GM19023 (cell line): ENCODE results near the gene NSDHL.
"Not testable (repeated sequence)": the region's sequence is repeated elsewhere in the genome, so short reads cannot be mapped to it uniquely, and the experiment has no call there.

Experiments
- ATAC-seq: cut with Tn5 transposase; IDR thresholded peaks from one replicate; pipeline ENCODE4 v1.9.1; 2021; ENCODE audit warnings: mild to moderate bottlenecking, moderate library complexity; ENCODE audit not compliant: unreplicated experiment

Gene NSDHL

DNA sequence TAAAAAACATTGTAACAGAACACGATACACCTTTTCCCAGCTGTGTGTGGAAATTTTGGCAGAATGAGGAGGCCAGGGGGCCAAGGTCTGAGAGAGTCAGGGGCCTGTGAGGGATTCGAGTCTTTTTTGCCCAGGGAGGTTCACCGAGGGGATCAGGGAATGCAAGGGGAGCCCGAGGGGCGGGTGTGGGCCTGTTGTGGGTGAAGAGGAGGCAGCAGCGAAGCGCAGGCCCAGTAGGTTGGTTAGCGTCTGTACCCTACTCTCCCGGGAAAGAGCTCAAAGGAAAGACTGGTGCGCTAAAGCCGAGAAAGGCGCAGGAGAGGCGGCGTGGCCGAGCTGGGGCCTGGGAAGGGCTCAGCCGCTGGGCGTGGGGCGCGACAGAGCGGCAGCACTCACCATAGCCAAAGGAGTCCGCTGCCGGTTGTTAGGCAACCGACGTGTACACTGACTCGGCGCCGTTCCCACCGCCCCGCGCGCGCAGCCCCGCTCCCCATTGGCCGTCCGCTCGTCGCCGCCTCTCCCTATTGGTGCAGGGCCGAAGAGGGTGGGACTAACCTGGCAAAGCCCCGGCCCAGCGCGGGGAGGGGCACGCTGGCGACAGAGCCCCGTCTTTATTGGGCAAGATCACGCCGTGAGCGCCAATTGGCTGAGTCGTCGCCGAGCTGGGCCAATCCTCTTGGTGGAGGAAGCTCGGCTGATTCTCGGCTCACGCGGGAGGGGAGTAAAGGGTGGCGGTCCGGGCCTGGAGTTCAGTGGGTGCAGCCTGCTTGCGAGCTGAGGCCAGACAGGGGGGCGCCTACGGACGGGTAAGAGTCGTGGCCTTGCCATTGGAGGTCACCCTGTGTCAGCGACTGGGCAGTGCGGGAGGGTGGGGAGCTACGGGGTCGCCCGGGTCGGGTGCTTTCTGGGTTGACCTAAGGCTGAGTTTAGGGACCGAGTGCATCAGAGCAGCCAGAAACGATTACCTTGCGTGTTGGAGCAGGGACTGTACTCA is at the start of gene NSDHL, which contains the start of gene CETN2:
TSS of gene NSDHL (plus strand) at position 752 of the 994 bp plus-strand sequence. CDS start 15,262 bp downstream, outside the sequence.
TSS of gene CETN2 (minus strand) at position 446 of the 994 bp plus-strand sequence. CDS start at position 399, 47 bp downstream.
- ATAC-seq: peak; percentile 99

DNA sequence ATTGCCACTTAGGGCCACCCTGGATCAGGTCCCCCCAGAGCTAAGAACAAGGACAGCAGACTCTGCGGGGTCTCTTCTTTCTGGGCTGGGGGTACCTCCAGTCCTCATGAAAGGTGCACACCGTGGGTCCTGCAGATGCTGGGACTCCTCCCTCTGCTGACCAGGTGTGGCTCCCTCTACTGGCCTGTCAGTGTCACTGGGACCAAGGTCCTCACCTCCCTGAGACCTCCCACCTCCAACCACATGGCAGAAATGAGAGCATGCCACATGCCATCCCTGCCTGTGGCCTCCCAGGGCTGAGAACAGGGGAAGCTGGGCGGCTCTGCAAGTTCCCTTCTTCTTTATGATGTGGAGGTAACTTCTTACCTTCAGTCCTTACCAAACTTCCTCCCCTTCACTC is 43.8 kb upstream of the NSDHL start:
- ATAC-seq: peak; percentile 90

DNA sequence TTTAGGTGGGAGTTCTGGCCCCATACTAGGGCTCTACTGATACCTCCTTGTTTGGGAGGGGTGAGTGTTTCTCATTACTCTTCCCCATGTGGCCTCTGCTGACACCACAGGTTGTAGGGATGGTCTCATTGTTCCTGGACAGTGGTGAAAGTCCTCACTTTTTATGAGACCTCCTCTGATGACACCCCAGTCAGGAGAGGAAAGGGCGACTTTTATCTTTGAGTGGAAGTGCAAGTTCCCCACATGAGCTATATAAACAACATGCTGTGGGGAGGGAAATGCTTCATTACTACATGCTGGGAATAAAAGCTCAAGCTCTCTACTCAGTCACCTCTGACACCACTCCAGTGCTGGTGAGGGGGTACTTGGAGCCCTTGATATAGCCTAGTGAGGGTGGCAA is 31.9 kb upstream of the NSDHL start:
- no peak for ATAC-seq

DNA sequence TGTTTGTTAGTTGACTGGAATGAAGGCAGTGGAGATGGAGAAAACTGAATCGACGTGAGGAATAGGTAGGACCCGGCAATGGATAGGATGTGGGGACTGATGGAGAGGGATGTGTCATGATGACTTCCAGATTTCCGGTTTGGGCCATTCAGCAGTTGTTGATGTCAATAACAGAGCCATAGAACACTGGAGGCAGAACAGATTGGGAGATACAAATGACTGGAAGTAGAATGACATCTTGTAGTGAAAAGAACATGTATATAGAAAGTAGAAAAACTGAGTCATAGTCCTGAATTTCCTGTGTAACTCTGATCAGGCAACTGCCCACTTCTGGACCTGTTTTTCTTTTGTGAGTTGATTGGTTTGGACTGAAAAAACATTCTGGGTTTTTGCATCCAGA is 24.8 kb upstream of the NSDHL start:
- no peak for ATAC-seq

DNA sequence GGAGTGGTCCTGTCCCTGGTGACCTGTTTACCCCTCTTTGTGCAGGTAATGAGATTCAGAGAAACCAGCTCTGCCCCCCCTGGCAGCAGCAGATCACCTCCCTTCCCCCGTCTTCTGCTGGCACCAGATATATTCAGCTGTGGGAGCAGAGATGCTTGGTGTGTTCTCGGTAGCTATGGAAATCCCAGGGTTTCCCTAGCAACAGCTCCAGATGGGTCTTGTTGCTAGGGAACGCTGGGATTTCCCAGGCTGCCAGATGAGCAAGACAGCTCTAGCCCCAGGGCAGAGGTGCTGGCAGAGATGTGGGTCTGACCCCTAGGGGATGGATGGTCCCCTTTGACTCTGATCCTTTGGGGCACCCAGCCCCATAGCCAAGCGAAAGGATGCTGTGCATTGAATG is 20.5 kb upstream of the NSDHL start:
- ATAC-seq: no peak

DNA sequence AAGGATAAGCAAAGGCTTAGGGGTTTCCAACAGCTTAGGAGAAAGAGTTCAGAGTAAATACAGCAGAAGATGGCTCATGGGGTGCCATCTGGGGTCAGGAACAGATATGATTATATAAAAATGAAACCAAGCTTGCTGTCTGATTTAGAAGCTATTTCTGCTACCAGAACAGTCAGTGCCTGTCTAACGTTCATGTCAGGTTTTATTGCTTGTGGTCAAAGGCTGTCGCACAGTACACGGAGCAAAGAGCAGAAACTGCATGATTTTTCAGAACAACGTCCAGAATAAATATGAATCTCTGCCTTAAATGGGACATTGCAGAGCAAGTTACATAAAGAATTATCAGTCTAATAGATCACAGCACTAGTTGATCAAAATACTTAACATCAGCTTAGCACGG is 17.7 kb upstream of the NSDHL start:
- no peak for ATAC-seq

DNA sequence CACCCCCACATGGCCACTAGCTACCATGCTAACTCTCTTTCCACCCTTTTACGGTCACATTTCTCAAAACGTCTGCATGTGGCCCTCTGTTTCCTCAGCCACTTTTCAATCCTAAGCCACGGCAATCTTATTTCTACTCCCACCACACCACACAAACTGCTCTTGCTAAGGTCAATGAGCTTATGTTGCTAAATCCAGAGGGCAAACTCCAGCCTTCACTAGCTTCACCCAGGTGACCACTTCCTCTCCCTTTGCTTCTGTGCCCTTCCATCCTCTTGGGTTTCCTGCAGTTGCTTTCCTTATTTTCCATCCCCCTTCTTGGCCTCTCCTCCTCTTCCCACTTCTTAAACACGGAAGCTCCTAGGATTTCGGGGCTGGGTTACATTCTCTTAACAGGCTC is 16.8 kb upstream of the NSDHL start:
- ATAC-seq: no peak

DNA sequence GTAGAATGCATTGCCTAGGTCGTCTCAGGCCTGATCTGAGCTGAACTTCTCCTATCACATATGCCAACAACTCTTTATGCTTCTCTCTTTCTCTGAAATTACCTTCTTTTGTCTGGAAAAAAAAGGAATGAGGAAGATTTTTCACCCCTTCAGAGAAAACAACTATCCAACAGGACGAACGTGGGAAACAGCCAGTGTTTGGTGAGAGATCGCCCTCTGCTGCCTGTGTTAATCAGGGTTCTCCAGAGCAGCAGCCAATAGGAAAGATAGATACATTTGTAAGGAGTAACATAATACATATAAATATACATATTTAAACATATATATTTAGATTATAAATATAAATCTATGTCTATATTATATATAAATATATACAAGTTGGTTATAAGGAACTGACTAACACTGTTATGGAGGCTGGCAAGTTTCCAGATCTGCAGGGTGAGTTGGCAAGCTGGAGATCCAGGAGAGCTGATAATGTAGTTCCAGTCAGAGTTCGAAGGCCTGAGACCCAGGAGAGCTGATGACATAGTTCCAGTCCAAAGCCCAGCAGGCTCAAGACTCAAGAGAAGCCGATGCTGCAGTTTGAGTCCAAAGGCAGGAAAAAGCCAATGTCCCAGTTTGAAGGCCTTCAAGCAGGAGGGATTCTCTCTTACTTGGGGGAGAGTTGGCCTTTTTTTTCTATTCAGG is 13.6 kb upstream of the NSDHL start:
- ATAC-seq: no peak

DNA sequence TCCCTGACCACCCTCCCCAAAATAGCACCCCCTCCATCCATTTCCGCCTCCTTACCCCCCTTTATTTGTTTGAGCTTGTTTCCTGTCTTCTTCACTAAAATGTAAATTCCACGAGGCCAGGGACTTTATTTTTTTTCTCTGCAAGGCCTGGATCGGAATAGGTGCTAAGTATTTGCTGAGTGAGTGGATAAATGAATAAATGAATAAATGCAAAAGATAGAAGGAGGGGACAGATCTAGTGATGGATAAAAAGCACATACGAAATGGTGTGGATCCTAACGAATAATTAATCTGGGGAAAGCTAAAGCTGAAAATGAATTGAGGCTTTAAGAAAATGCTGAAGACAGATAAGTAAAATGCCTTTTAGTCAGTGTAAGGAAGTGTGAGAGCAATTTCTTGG is 12.5 kb upstream of the NSDHL start:
- ATAC-seq: no peak

DNA sequence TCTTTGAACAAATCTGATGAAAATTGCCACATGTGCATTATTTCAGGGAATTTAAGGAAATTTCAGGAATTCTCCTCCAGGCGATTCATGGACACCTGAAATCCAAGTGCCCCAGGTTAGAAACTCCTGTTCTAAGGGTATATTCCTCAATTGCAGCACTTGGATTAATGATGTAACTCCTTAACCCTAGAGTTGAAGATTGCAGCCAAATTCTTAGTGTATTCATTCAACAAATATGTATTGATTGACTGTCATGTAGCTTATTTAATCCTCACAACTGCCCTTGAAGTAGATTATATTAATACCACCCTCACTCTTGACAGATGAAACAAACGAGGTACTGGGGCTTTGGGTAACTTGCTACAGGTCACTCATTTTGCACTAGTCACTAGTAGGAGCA is 11.6 kb upstream of the NSDHL start:
- ATAC-seq: no peak

DNA sequence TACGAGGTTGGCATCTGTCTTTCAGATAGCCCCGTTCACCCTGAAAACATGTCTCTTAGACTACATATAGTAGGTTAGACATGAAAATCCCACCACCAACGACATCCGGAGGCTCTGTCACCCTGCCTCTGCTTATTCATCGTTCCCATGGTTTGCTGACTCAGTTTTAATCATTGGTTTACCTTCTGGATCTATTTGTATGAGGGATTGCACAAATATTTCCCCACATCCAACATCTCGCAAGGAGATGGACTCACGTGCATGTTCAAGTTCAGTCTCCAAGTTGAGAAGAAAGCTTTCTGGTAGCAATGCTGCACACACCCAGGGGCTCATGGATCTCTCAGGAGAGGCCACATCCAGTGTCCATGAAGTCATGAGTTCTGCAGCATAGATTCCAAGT is 11.1 kb upstream of the NSDHL start:
- no peak for ATAC-seq

DNA sequence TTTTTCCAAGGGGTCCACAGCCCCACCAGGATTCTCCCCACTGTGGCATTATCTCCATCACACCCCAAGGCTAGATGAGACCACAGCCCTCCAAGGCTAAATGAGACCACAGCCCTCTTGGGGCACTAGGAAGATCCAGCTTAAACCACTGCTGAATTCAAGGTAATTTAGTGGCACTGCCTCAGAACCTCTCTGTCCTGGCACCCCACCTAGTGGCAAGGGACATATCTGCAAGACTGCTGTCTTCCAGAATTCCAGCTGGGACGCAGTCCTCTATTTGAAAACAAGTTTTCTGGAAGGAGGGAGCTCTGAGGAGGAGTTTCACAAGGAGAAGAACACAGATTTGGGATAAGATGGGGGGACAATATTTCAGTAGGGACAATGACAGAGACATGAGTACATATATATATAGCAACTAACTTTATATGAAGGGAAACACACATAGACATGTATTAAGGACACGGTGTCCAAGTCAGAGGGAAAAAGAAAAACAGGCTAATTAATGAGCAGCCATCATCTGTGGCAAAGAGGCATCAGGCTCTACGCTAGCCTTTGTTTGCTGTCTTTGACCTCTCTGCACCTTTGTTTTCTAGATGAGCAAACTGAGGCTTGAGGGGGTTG is 9.6 kb upstream of the NSDHL start:
- ATAC-seq: no peak

DNA sequence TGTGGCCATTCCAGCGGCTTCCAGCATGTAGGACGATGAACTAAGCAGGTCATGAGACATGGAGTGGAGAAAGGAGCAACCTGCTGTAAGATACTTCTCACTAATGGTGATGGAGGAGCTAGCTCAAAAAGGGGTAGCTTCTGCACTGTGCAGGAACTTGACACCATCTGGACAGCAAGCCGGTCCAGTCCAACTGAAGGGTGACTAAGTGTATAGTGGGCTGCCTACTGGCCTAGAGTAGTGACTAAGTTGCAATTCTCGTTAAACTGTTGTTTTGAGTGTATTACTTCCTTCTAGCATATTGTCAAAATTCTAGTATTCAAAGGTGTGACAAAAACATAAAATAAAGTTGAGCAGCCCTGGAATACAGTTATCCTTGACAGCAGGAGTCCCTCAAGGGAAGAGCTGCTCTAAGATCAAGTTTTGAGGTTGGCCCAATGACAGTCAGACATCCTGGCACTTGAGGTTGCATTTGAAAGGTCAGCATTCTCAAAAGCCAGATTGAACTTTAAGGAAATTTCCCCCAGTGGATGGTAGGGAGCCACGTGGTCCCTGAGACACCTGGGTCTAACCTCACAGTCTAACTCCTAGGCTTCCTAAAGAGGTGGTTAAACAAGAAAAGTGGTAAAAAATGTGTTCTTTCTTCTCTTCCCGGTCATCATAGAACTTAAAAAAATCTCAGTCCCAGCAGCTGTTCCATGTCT is 8.3 kb upstream of the NSDHL start:
- ATAC-seq: no peak

DNA sequence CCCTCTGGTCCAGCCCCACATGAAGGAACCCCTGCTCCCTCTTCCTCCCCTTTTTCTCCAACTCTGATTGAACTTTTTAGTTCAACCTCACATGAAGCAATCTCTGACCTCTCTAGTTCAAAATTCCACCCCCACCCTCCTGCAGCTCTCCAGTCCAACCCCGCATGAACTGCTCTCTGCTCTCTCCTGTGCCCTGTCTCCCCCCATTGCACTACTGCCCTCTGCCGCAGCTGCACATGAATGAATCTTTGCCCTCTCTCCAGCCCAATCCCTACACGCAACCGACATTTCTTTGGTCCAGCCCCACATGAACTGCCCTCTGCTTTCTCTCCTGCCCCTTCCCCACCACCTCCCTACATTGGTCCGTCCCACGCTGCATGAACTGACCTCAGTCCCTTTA is 7.2 kb upstream of the NSDHL start:
- ATAC-seq: no peak

DNA sequence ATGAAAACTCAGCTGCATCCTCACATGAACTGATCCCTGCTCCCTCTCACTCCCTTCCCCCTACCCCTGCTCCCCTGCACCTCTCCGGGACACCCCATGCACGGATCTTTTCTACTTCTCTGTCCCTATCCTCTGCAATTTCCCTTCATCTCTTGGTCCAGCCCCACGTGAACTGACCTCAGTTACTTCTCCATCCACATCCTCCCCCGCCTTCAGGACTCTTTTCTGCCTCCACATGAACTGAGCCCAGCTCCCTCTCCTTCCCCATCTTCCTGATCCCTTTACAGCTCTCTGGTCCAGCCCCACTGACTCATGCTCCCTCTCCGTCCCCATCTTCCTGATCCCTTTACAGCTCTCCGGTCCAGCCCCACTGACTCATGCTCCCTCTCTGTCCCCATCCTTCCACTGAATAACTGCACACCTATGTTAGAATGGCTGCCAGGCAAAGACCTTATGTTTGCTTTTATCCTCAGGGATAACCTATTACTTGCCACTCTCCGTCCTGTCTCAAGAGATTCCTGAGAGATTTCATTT is 6.0 kb upstream of the NSDHL start:
- no peak for ATAC-seq

DNA sequence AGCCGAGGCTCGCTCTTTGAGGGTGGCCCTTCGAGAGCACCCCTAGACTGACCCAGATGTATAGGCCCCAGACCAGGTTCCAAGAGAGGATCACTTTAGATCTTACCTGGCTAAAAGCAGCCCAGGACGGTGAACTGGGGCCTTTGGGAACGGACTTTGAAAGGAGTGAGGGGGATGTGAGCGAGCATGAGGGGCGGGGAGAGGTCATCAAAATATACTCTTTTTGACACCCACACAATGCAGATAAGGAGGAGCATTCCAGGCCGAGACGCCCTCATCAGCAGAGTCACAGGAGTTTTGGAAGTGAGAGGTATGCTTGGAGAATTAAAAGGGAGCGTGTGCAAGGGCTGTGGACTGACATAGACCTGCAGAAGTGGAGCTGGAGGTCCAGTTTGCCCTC is 528 bp downstream of the NSDHL start:
- no peak for ATAC-seq

DNA sequence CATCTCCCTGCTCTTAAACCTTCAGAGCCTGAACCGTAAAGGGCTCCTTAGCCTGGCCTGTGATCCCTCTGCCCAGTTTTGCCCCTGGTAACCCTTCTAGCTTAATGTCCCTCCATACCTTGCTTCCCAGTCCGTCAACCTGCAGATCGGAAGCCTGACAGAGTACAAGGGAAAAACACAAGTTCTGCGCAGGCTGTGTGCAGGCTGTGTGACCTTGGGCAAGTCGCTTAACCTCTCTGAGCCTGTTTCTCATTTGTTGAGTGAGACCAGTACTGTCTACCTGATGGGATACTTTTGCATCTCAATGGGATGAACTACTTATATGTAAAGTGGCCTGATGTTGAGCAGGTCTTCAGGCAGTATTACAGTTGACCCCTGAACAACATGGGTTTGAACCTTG is 1.7 kb downstream of the NSDHL start:
- no peak for ATAC-seq

DNA sequence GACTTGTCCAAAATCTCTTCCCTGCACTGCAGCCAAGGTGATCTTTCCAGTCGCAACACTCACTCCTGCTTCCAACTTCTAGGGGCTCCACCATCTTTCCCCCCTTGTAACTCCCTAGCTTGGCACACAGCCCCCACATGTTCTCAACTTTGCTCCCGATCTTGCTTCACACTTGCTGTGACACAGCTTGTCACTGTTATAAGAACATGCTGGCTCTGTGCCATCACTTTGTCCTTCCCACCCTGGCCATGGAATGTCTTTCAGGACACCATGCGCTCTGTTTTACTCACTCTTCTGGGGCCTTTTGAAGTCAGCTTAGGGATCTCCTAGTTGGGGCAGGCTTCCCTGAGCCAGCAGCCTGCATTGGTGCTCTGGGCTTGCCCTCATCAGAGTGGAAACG is 2.5 kb downstream of the NSDHL start:
- ATAC-seq: no peak

DNA sequence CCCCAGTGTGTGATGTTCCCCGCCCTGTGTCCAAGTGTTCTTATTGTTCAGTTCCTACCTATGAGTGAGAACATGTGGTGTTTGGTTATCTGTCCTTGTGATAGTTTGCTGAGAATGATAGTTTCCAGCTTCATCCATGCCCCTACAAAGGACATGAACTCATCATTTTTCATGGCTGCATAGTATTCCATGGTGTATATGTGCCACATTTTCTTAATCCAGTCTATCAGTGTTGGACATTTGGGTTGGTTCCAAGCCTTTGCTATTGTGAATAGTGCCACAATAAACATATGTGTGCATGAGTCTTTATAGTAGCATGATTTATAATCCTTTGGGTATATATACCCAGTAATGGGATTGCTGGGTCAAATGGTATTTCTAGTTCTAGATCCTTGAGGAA is 4.6 kb downstream of the NSDHL start:
- not testable (repeated sequence) for ATAC-seq

DNA sequence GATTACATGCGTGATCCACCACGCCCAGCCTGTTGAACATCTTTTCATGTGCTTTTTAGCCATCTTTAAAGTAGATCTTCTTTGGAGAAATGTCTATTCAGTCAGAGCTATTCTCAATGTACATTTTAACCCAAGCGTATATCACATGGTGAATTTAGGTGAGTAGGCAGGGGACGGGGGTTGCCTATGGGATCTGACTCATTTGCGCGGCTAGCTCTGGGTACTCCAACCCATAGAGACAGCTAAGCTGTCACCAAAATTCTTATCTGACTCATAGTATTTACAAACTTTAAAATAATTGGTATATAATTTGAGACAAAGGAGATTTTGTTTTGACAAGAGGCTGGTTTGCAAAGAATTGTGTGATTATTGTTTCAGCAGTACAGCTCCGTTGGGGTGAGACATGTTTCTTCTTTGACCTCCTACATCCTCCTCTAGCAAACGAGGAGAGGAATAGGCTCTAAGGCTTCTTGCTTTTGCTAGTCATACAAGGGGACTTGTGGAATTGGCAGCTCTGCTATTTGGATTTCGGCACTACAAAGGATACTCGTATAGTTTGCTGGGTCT is 12.0 kb downstream of the NSDHL start:
- no peak for ATAC-seq
